HCT116 (cell line): ENCODE measurements around the gene WNT9B.

Experiments
- ATF3 ChIP-seq: IDR thresholded peaks from 2 replicates; pipeline ENCODE4 v1.6.1; 2012
- ELF1 ChIP-seq: IDR thresholded peaks from 2 replicates; pipeline ENCODE4 v1.6.1; 2012; ENCODE audit warnings: low read depth, borderline replicate concordance
- EZH2 ChIP-seq: fragments of 200-600 bp; sonication (generic); IDR thresholded peaks from 2 replicates; pipeline ENCODE4 v1.6.1; 2017; ENCODE audit warnings: antibody characterized with exemption, mixed run types
- POLR2A ChIP-seq: IDR thresholded peaks from 2 replicates; pipeline ENCODE4 v1.7.0; 2011; ENCODE audit warnings: borderline replicate concordance; ENCODE audit not compliant: insufficient read depth, insufficient read length; ENCODE audit errors: extremely low read depth
- POLR2AphosphoS5 ChIP-seq: IDR thresholded peaks from 2 replicates; pipeline ENCODE4 v1.6.1; 2011; ENCODE audit warnings: mild to moderate bottlenecking, low read depth, low read length, moderate library complexity
- TCF7L2 ChIP-seq: IDR thresholded peaks from 2 replicates; pipeline ENCODE4 v1.7.0; 2011; ENCODE audit warnings: borderline replicate concordance, inconsistent platforms; ENCODE audit not compliant: insufficient read depth, insufficient read length; ENCODE audit errors: extremely low read depth
- TF ChIP-seq, protein P1 (sequence below), 3 experiments: fragments of 200-600 bp in 1 of 3; sonication (generic) in 1 of 3; IDR thresholded peaks in 2 of 3; conservative IDR thresholded peaks in 1 of 3; 2 replicates each; pipeline ENCODE4 v1.5.1; 2012 to 2017; ENCODE audit warnings: low read depth in 2 of 3, low read length in 2 of 3, antibody characterized with exemption in 1 of 3, borderline replicate concordance in 1 of 3, control low read depth in 1 of 3, mild to moderate bottlenecking in 1 of 3, mixed read lengths in 1 of 3, mixed run types in 1 of 3, moderate library complexity in 1 of 3; ENCODE audit not compliant: insufficient read depth in 1 of 3
- TF ChIP-seq, protein P2 (sequence below): IDR thresholded peaks from 2 replicates; pipeline ENCODE4 v1.6.1; 2012
- TF ChIP-seq, protein P3 (sequence below): IDR thresholded peaks from 2 replicates; pipeline ENCODE4 v1.6.1; 2012; ENCODE audit warnings: low read depth

DNA sequence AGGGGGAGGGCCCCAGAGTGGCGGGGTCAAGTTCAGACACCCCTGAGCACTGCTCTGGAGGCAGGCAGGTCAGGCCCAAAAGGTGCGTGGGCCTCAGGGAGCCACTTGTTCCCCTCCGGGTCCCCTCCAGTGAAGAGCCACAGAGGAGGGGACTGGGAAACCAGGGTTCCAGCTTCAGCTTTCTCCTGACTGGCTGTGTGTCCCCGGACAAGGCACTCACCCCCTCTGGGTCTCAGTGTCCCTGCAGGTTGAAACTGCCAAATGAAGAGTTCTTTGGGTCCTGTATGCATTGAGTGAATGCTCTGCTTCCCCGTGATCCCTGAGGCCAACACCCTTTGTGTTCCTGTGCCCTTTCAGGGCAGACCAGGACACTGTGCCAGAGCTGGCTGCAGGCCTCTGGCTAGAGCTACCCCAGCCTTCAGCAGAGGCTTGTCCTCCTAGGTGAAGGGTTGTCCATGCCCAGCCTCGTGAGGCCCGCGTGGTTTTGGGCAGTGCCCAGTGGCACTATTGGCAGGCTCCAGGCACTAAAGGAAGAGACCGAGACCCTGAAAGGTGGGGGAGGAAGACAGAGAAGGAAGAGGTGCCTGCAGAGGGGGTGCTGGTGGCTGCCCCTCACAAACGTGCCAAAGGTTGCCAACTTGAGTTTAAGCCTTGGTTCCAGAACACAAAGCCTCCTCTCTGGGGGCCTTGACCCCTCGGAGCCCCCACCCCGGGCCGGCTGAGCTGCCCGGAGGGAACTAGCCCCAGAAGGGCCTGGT is 19.6 kb upstream of the WNT9B start:
- no peak for TF ChIP-seq POLR2A
- TF ChIP-seq TCF7L2: no peak
- no peak for TF ChIP-seq POLR2AphosphoS5
- TF ChIP-seq, protein P1, sequence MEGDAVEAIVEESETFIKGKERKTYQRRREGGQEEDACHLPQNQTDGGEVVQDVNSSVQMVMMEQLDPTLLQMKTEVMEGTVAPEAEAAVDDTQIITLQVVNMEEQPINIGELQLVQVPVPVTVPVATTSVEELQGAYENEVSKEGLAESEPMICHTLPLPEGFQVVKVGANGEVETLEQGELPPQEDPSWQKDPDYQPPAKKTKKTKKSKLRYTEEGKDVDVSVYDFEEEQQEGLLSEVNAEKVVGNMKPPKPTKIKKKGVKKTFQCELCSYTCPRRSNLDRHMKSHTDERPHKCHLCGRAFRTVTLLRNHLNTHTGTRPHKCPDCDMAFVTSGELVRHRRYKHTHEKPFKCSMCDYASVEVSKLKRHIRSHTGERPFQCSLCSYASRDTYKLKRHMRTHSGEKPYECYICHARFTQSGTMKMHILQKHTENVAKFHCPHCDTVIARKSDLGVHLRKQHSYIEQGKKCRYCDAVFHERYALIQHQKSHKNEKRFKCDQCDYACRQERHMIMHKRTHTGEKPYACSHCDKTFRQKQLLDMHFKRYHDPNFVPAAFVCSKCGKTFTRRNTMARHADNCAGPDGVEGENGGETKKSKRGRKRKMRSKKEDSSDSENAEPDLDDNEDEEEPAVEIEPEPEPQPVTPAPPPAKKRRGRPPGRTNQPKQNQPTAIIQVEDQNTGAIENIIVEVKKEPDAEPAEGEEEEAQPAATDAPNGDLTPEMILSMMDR (IDR thresholded peaks at IDR 0.05 in 2 of 3, conservative IDR thresholded peaks at IDR 0.05 in 1 of 3; ENCODE audit: borderline replicate concordance in 1 of 3, insufficient read depth in 1 of 3, low read depth in 2 of 3, low read length in 2 of 3): no peak
- no peak for TF ChIP-seq ELF1
- no peak for TF ChIP-seq ATF3
- TF ChIP-seq, protein P2, sequence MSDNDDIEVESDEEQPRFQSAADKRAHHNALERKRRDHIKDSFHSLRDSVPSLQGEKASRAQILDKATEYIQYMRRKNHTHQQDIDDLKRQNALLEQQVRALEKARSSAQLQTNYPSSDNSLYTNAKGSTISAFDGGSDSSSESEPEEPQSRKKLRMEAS: no peak
- TF ChIP-seq, protein P3, sequence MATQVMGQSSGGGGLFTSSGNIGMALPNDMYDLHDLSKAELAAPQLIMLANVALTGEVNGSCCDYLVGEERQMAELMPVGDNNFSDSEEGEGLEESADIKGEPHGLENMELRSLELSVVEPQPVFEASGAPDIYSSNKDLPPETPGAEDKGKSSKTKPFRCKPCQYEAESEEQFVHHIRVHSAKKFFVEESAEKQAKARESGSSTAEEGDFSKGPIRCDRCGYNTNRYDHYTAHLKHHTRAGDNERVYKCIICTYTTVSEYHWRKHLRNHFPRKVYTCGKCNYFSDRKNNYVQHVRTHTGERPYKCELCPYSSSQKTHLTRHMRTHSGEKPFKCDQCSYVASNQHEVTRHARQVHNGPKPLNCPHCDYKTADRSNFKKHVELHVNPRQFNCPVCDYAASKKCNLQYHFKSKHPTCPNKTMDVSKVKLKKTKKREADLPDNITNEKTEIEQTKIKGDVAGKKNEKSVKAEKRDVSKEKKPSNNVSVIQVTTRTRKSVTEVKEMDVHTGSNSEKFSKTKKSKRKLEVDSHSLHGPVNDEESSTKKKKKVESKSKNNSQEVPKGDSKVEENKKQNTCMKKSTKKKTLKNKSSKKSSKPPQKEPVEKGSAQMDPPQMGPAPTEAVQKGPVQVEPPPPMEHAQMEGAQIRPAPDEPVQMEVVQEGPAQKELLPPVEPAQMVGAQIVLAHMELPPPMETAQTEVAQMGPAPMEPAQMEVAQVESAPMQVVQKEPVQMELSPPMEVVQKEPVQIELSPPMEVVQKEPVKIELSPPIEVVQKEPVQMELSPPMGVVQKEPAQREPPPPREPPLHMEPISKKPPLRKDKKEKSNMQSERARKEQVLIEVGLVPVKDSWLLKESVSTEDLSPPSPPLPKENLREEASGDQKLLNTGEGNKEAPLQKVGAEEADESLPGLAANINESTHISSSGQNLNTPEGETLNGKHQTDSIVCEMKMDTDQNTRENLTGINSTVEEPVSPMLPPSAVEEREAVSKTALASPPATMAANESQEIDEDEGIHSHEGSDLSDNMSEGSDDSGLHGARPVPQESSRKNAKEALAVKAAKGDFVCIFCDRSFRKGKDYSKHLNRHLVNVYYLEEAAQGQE: no peak
- TF ChIP-seq EZH2: no peak
